Erythroblast (primary cell): ENCODE results near the gene UTP14C.
"Not testable (repeated sequence)": the region's sequence is repeated elsewhere in the genome, so short reads cannot be mapped to it uniquely, and the experiment has no call there.

ENCODE experiments used
- DNase-seq, 2 experiments: peaks; one replicate each; lab custom pipeline; 2025; lab: John Stamatoyannopoulos, UW
- GATA1 ChIP-seq: IDR thresholded peaks from 2 replicates; pipeline ENCODE4 v1.6.1; 2011; ENCODE audit warnings: low read depth, mild to moderate bottlenecking, control low read depth, low read length, moderate library complexity
- POLR2A ChIP-seq: IDR thresholded peaks from 2 replicates; pipeline ENCODE4 v1.6.1; 2011; ENCODE audit warnings: mild to moderate bottlenecking, low read length

Gene UTP14C

GRCh38 chr13:52036037-52036436, 11.5 kb downstream of the UTP14C start:
- DNase-seq, result no peak
- TF ChIP-seq POLR2A, result no peak
- TF ChIP-seq GATA1, result no peak

GRCh38 chr13:52043675-52044074, 19.2 kb downstream of the UTP14C start:
- TF ChIP-seq POLR2A, result no peak
- TF ChIP-seq GATA1, result no peak

GRCh38 chr13:52047463-52047862, 23.0 kb downstream of the UTP14C start:
- DNase-seq, result no peak
- TF ChIP-seq GATA1, result no peak
- TF ChIP-seq POLR2A, result no peak

More at GRCh38 chr13:52043675-52044074, 19.2 kb downstream of the UTP14C start:
- no peak for DNase-seq

DNA sequence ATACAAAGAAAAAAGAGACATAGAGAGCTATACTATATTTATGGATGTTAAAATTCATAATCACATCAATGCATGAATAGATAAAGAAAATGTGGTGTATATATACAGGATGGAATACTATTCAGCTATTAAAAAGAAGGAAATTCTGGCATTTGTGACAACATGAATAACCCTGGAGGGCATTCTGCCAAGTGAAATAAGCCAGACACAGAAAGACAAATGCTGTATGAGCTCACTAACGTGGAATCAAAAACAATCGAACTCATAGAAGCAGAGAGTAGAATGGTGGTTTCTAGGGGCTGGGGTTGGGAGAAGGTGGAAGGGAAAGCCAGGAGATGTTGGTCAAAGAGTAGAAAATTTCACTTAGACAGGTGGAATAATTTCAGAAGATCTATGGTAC, 24.0 kb downstream of the UTP14C start:
- no peak for DNase-seq
- TF ChIP-seq POLR2A (no peak), GATA1 (no peak)

DNA sequence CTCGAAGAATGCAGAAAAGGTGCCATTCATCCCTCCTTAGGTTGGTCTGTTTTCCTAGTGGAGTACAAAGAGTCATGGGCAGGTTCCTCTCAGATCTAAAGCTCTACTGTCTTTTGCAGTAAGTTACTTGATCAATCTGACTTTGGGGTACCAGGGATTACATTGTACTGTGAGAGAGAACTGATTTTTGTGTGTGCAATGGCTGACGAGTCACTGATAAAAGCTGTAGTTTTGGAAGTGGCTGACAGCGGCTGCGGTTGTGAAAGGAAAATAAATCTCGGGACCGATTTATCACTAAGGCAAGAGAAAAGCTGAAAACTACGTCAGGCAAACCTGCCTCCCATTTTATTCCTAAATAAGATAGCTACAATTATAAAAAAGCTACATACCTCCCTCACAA, 26.9 kb downstream of the UTP14C start:
- no peak for DNase-seq
- TF ChIP-seq GATA1 (no peak), POLR2A (no peak)

- TF ChIP-seq POLR2A (no peak), GATA1 (no peak)
- no peak for DNase-seq
These were observed 29.0 kb downstream of the UTP14C start for GRCh38 chr13:52053460-52053859.

- not testable (repeated sequence) for DNase-seq
These were observed 36.6 kb downstream of the UTP14C start for GRCh38 chr13:52061064-52061463.

DNA sequence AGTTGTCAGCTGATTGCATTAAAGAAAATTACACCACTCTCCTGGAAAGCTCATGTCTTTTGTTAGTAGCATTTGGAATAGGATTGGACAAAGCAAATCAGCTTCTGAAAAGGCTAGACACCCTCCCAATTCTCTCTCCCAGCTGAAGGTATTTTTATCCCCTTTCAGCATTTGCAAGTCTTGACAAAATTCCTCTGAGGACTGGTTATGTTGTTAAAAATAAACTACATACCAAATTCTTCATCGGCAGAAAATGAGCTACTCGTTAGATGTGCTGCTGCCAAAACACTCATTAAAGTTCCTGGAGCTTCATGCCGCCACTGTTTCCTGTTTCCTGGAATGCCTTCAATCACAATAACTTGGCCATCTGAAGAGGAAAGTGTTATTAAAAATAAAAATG, 37.1 kb downstream of the UTP14C start:
- no peak for DNase-seq
- TF ChIP-seq GATA1, result no peak
- TF ChIP-seq POLR2A, result no peak

DNA sequence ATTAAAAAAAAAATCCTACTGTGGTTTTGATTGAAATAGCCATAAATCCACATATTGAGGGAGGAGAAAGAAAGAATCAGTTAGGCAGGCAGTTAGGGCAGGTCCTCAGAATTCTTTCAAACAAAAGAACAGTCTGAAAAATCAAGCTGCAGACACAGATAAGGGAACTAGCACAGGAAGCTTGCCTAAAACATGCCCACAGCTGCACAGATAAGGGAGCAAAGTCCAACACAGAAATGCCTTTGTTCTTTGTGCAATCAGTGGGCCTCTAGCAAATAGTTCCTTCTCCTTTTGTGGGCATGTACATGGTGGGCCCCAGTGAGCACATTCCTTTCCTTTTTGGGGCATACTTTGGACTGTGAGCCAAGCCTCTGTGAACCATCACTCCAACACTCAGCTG, 42.7 kb downstream of the UTP14C start:
- TF ChIP-seq POLR2A, result no peak
- no peak for TF ChIP-seq GATA1
- DNase-seq, result peak; percentile 17 to 27

GRCh38 chr13:52070929-52071523, 46.5 kb downstream of the UTP14C start:
- DNase-seq, result no peak
- no peak for TF ChIP-seq GATA1
- TF ChIP-seq POLR2A, result no peak
